Heart left ventricle (tissue), 16 donors: Measurements from ENCODE around the gene COL6A1. TPM values are rescaled to one million over a fixed set of nuclear protein-coding genes. Genes with fewer than 3 reads are reported as not detected.
"Not testable (repeated sequence)": the region's sequence is repeated elsewhere in the genome, so short reads cannot be mapped to it uniquely, and the experiment has no call there.

ENCODE experiments used
- ATAC-seq, 4 donors: fragments of 200-7000 bp; cut with Tn5 transposase; one replicate each; pipeline ENCODE4 v1.9.1; 2020 to 2022; ENCODE audit warnings: moderate library complexity in 4 of 4, mild to moderate bottlenecking in 3 of 4, moderate number of reproducible peaks in 1 of 4
- DNase-seq, 5 donors: peaks; one replicate each; pipeline ENCODE4 v3.0.0-alpha.2; 2020
- H3K27ac ChIP-seq, 12 donors: fragments of 200-600 bp; sonication (generic) in 4 of 12; one replicate each; pipeline versions ENCODE4 v1.5.0 to v1.8.0; 2016 to 2022; ENCODE audit warnings: mild to moderate bottlenecking in 2 of 12
- H3K27me3 ChIP-seq, 9 donors: fragments of 200-600 bp; sonication (generic) in 2 of 9; one replicate each; pipeline versions ENCODE4 v1.5.1 to v1.8.0; 2016 to 2022; ENCODE audit warnings: mild to moderate bottlenecking in 3 of 9
- H3K36me3 ChIP-seq, 9 donors: fragments of 200-600 bp; sonication (generic) in 2 of 9; one replicate each; pipeline versions ENCODE4 v1.5.0 to v1.8.0; 2018 to 2022; ENCODE audit warnings: mild to moderate bottlenecking in 2 of 9
- H3K4me1 ChIP-seq, 12 donors: fragments of 200-600 bp; sonication (generic) in 4 of 12; one replicate each; pipeline versions ENCODE4 v1.5.0 to v1.8.0; 2016 to 2022; ENCODE audit warnings: mild to moderate bottlenecking in 3 of 12
- H3K4me3 ChIP-seq, 12 donors: fragments of 200-600 bp; sonication (generic) in 4 of 12; one replicate each; pipeline versions ENCODE4 v1.5.0 to v1.8.0; 2017 to 2022; ENCODE audit warnings: mild to moderate bottlenecking in 9 of 12, moderate library complexity in 4 of 12
- H3K9me3 ChIP-seq, 12 donors: fragments of 200-600 bp; sonication (generic) in 4 of 12; one replicate each; pipeline versions ENCODE4 v1.5.0 to v1.8.0; 2016 to 2022; ENCODE audit warnings: mild to moderate bottlenecking in 1 of 12
- POLR2A ChIP-seq, 2 donors: fragments of 450-650 bp; IDR thresholded peaks; one replicate each; pipeline ENCODE4 v1.6.1; 2017; ENCODE audit warnings: antibody characterized with exemption in 2 of 2, mild to moderate bottlenecking in 2 of 2, moderate library complexity in 2 of 2
- whole genome bisulfite sequencing, 4 donors: extraction: QIAGEN DNeasy Blood & Tissue Kit in 2 of 4; methylation state at CpG; one replicate each; pipeline versions ENCODE4 v1.1.5 to v1.1.7; 2013 to 2018; 5-methylcytosine and 5-hydroxymethylcytosine counted together
- intact Hi-C, 10 donors: fragments of 100-400 bp; cut with DNase I; formaldehyde crosslinking; loops; one replicate each; pipeline versions ENCODE4 v1.11.1 to v1.14.2; 2022
- polyA plus RNA-seq, 2 donors: library from polyadenylated mRNA; stranded (reverse); fragments of 200-250 nt; gene quantifications; one replicate each; pipeline ENCODE4 v1.2.3, GENCODE V29; 2013
- total RNA-seq, 9 donors: library from RNA; depleted of rRNA in 2 of 9; stranded (reverse); fragments of >200 nt in 2 of 9; fragmentation: NEBNext Ultra II Directional in 3 of 9; extraction: Animal tissue kit (Norgen Biotek cat#: 25700) in 3 of 9; gene quantifications; one replicate each; pipeline versions ENCODE4 v1.1.0 to v1.2.4, GENCODE V29; 2016 to 2023
- TF ChIP-seq, protein P1 (sequence below), 12 donors: fragments of 200-600 bp; sonication (generic) in 4 of 12; IDR thresholded peaks; one replicate each; pipeline versions ENCODE4 v1.5.0 to v1.8.0; 2018 to 2022; ENCODE audit warnings: antibody characterized with exemption in 12 of 12, mild to moderate bottlenecking in 5 of 12
- donor health status: ischemic (EF 13 %, LVEDD 7.1; RV severe dilation, severe dysfunction).
- donor health status: healthy with polysubstance abuse.
- donor health status: DM: no; HTN: yes; CAD: no.
- donor health status: DM: no; HTN: no; CAD: no.
- donor health status: ischemic (EF 25% LVEDD 6.9; RV normal size, moderate dysfunction).
- donor health status: ischemic (EF 25% LVEDD 5.7; RV mildly dilated, moderate dysfunction).
- donor health status: healthy.
- donor health status: DM: yes; HTN: yes; CAD: no.
- donor health status: ischemic (EF 35%, LVEDD 5.7; RV mildly dilated, moderate dysfunction).
- donor health status: nonischemic (EF 11% LVEDD 7.7; RV severe dilation, severe dysfunction).
- donor health status: DM: yes; HTN: yes; CAD: no.
- donor health status: PGD.
- donor health status: ischemic (EF 29% LVEDD 5.4; RV normal size, mild dysfunction).
- donor health status: nonischemic (EF 23%, LVEDD 6.1; RV moderate dilation, normal function).

Gene COL6A1
- total and polyA plus RNA-seq, 11 donors = 92.4 to 385 (median 149) TPM

DNA sequence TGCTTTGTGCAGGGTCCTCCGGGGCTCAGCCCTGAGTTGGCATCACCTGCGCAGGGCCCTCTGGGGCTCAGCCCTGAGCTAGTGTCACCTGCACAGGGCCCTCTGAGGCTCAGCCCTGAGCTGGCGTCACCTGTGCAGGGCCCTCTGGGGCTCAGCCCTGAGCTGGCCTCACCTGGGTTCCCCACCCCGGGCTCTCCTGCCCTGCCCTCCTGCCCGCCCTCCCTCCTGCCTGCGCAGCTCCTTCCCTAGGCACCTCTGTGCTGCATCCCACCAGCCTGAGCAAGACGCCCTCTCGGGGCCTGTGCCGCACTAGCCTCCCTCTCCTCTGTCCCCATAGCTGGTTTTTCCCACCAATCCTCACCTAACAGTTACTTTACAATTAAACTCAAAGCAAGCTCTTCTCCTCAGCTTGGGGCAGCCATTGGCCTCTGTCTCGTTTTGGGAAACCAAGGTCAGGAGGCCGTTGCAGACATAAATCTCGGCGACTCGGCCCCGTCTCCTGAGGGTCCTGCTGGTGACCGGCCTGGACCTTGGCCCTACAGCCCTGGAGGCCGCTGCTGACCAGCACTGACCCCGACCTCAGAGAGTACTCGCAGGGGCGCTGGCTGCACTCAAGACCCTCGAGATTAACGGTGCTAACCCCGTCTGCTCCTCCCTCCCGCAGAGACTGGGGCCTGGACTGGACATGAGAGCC, 22.7 kb downstream of the COL6A1 start:
- intact Hi-C loops = no loop called here
- DNase-seq (peak in 3 of 5 donors; percentile 16 to 59 (median 23)), ATAC-seq (peak in 1 of 4 donors; percentile 3)
- Histone ChIP-seq H3K9me3 (peaks cover 0 to 7% (median 0%) of the 10 kb centered on the region in 12 donors), H3K27ac (peak overlapping the region in 1 of 12 donors; percentile 51), H3K4me1 (no peaks in the 10 kb centered on the region), H3K27me3 (no peaks in the 10 kb centered on the region), H3K4me3 (no peak overlapping the region), H3K36me3 (peaks cover 2 to 49% (median 33%) of the 10 kb centered on the region in 9 donors)
- TF ChIP-seq, protein P1, sequence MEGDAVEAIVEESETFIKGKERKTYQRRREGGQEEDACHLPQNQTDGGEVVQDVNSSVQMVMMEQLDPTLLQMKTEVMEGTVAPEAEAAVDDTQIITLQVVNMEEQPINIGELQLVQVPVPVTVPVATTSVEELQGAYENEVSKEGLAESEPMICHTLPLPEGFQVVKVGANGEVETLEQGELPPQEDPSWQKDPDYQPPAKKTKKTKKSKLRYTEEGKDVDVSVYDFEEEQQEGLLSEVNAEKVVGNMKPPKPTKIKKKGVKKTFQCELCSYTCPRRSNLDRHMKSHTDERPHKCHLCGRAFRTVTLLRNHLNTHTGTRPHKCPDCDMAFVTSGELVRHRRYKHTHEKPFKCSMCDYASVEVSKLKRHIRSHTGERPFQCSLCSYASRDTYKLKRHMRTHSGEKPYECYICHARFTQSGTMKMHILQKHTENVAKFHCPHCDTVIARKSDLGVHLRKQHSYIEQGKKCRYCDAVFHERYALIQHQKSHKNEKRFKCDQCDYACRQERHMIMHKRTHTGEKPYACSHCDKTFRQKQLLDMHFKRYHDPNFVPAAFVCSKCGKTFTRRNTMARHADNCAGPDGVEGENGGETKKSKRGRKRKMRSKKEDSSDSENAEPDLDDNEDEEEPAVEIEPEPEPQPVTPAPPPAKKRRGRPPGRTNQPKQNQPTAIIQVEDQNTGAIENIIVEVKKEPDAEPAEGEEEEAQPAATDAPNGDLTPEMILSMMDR (IDR thresholded peaks at IDR 0.05) = no peak
- TF ChIP-seq POLR2A (IDR thresholded peaks at IDR 0.05) = no peak
- 79 to 89% (median 83%) methylated on average over 14 to 24 of the region's 24 CpGs for WGBS, 4 donors

DNA sequence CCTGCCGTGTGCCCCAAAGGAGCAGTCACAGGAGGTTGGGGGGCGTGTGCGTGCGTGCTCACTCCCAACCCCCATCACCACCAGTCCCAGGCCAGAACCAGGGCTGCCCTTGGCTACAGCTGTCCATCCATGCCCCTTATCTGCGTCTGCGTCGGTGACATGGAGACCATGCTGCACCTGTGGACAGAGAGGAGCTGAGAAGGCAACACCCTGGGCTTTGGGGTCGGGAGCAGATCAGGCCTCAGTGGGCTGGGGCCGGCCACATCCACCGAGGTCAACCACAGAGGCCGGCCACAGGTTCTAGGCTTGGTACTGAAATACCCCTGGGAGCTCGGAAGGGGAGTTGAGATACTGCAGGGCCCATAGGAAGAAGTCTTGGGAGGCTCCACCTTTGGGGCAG, 23.5 kb downstream of the COL6A1 start:
- Histone ChIP-seq H3K4me3 (no peak overlapping the region), H3K9me3 (peaks cover 0 to 7% (median 0%) of the 10 kb centered on the region in 12 donors), H3K27ac (peak overlapping the region in 1 of 12 donors; percentile 51), H3K4me1 (no peaks in the 10 kb centered on the region), H3K36me3 (peaks cover 2 to 45% (median 30%) of the 10 kb centered on the region in 9 donors), H3K27me3 (no peaks in the 10 kb centered on the region)
- DNase-seq = peak in 1 of 5 donors; percentile 32
- WGBS, 4 donors = 67 to 85% (median 81%) methylated on average over 12 of the region's 12 CpGs
- intact Hi-C loops = no loop called here
- ATAC-seq = no peak
- TF ChIP-seq, protein P1 (IDR thresholded peaks at IDR 0.05) = no peak
- no peak for TF ChIP-seq POLR2A (IDR thresholded peaks at IDR 0.05)

DNA sequence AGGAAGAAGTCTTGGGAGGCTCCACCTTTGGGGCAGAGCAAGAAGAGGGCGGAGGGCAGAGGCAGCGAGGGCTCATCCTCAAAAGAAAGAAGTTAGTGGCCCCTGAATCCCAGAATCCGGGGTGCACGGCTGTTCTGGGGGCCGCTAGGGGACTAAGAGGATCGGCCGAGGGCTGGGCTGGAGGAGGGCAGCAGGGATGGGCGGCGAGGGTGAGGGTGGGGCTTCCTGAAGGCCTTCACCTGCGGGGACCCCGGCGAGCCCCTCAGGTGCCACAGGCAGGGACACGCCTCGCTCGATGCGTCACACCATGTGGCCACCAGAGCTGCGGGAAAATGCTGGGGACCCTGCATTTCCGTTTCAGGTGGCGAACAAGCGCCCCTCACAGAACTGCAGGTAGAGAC, 23.9 kb downstream of the COL6A1 start:
- WGBS, 4 donors = 93 to 95% (median 94%) methylated on average over 20 of the region's 20 CpGs

DNA sequence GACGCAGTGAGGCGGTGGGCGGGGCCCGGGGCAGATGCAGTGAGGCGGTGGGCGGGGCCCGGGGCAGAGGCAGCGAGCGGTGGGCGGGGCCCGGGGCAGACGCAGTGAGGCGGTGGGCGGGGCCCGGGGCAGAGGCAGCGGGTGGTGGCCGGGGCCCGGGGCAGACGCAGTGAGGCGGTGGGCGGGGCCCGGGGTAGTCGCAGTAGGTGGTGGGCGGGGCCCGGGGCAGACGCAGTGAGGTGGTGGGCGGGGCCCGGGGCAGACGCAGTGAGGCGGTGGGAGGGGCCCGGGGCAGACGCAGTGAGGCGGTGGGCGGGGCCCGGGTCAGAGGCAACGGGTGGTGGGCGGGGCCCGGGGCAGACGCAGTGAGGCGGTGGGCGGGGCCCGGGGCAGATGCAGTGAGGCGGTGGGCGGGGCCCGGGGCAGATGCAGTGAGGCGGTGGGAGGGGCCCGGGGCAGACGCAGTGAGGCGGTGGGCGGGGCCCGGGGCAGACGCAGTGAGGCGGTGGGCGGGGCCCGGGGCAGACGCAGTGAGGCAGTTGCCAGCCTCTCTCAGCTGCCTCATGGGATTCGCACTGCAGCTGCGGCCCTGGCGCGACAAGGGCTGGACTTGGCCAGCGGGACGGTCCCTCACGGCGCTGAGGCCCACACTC, 24.4 kb downstream of the COL6A1 start:
- H3K4me3 ChIP-seq, H3K4me1 ChIP-seq, ATAC-seq, intact Hi-C loops, H3K27me3 ChIP-seq, H3K9me3 ChIP-seq: not testable (repeated sequence)
- H3K36me3 ChIP-seq = peaks cover 2 to 38% (median 23%) of the 10 kb centered on the region in 9 donors
- peak in 2 of 5 donors; percentile 21 to 62 for DNase-seq
- H3K27ac ChIP-seq = peak overlapping the region in 1 of 12 donors; percentile 51
- WGBS, 4 donors = 92 to 95% (median 94%) methylated on average over 21 to 59 of the region's 64 CpGs

More for the DNA sequence above, 23.9 kb downstream of the COL6A1 start:
- H3K9me3 ChIP-seq = peaks cover 0 to 7% (median 0%) of the 10 kb centered on the region in 12 donors
- ATAC-seq (no peak), DNase-seq (peak in 2 of 5 donors; percentile 17 to 23)
- H3K4me3 ChIP-seq = no peak overlapping the region
- intact Hi-C loops = no loop called here
- no peaks in the 10 kb centered on the region for H3K4me1 ChIP-seq
- no peaks in the 10 kb centered on the region for H3K27me3 ChIP-seq
- H3K27ac ChIP-seq = peak overlapping the region in 1 of 12 donors; percentile 51
- TF ChIP-seq, protein P1 (IDR thresholded peaks at IDR 0.05) = no peak
- TF ChIP-seq POLR2A (IDR thresholded peaks at IDR 0.05) = no peak
- peaks cover 2 to 43% (median 26%) of the 10 kb centered on the region in 9 donors for H3K36me3 ChIP-seq
